ENCODE results near the gene ENG.
"Not testable (repeated sequence)": the region's sequence is repeated elsewhere in the genome, so short reads cannot be mapped to it uniquely, and the experiment has no call there.

Gene ENG

GRCh38 chr9:127854184-127854806, at the start of gene ENG:
Gene ENG, minus strand, starts transcription at chr9:127854658. Its CDS starts 303 bp downstream, at chr9:127854355.
- peak; percentile 32 for DNase-seq

GRCh38 chr9:127903557-127904475, 49.4 kb upstream of the ENG start:
- DNase-seq: peak; percentile 66

DNA sequence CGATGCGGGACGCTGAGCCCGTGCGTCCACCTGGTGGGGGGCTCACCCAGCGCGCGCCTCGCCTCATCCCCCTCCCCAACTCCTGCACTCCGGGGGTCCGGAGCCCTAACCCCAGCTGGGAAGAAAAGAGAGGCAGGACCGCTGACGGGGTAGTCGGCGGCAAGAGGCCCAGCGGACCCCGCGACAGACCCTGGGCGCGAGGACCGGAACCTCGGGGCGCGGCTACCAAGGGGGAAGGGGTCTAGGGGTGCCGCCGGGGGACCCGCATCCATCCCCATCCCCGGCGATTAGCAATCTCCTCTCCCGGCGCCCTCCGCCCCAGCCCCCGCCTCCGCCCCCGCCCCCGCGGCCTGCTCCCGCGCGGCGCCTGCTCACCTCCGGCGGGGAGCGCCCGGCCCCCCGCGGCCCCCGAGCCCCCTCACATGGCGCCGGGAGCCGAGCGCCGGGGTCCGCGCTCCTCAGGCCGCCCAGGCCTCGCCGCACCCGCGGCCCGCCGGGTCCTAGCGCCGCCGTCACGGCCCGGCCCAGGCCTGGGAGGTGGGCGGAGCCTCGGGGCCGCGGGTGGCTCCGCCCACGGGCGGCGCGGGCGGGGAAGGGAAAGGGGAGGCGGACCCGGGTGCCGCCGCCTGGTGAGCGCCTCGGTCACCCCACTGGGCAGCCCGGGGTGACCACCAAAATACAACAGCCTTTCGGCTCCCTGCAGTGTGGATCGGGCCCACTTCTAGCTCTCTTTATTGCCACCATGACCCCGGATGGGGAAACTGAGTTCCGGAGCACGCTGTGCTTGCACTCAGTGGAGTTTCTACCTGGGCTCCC, 44.9 kb upstream of the ENG start, which contains the start of gene ST6GALNAC6:
TSS of gene ST6GALNAC6 (minus strand) at position 476 of the 816 bp plus-strand sequence. CDS start 1,622 bp downstream, outside the sequence.
- DNase-seq: peak; percentile 82

GRCh38 chr9:127898433-127899127, 44.1 kb upstream of the ENG start:
- DNase-seq: no peak

GRCh38 chr9:127897193-127897692, 42.8 kb upstream of the ENG start:
- peak; percentile 64 for DNase-seq

DNA sequence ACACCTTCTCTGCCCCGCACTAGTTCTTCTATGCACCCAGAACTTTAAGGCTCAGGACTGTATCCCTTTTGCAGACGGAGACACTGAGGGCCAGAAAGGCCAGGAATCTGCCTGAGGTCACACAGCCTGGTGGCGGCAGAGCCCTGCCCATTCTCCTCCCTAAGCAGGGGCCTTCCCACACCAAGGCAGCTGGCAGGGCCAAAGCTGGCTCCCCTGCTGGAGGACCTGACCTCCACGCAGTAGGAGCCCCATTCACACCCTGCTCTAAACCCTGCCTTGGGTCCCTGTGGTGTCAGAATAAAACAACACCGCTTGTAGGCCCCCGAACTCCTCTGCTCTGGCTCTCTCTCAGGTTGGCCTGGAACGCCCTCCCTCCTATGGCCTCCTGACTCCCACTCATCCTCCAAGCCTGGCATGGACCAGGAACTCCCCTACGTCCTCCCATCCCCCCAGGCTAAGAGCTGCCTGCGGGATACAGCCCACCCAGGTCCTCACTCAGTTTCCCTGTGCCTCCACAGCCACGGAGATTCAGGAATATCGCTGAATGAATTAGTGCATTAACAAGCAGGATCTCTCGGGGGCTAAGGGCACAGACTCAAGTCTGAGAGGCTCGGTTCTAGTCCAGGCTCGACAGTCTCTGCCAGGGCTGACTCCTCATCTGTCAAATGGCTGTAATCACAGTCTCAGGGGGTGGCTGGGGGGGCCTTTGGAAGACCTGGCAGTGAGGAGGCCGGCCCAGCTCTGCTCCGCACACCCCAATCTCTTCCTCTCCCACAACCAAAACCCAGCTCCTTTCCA, 42.1 kb upstream of the ENG start:
- DNase-seq: no peak

GRCh38 chr9:127895811-127896210, 41.4 kb upstream of the ENG start:
- no peak for DNase-seq

- no peak for DNase-seq
Measured at GRCh38 chr9:127893392-127893791, 38.9 kb upstream of the ENG start.

DNA sequence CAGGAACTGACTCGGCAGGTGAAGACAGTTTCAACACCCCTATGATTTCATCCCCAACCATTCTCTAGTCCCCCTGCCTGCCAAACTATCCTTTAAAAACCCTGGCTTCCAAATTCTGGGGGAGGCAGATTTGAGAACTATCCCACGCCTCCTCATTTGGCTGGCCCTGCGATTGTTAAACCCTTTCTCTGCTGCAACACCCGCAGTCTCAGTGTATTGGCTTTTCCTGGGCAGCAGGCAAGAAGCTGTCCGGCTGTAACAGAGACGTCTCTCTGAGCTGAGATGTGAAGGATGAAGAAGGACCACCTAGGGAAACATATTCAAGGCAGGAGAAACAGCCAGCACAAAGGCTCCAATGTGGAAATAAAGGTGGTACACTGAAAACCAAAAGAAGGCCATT, 38.4 kb upstream of the ENG start:
- no peak for DNase-seq

- DNase-seq: no peak
Measured at GRCh38 chr9:127890053-127890452, 35.6 kb upstream of the ENG start.

DNA sequence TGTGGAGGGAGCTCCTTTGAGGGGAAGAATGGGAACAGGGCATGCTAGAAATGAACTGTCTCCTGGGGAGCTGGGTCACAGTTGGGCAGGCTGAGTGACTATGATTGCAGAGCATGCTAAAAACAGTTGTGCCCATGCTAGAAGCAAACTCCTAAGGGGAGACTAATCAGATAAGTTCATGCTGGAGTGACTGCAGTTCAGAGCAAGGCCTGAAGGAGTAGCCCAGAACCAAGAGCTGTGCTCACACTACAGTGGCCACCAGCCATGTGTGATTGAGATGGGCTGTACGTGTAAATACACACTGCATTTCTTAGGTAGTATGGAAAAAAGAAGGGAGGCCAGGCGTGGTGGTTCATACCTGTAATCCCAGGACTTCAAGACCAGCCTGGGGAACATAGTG, 33.3 kb upstream of the ENG start:
- no peak for DNase-seq

- DNase-seq: no peak
Measured at GRCh38 chr9:127886401-127886972, 32.0 kb upstream of the ENG start.

GRCh38 chr9:127885508-127886281, 31.2 kb upstream of the ENG start:
- DNase-seq: no peak

DNA sequence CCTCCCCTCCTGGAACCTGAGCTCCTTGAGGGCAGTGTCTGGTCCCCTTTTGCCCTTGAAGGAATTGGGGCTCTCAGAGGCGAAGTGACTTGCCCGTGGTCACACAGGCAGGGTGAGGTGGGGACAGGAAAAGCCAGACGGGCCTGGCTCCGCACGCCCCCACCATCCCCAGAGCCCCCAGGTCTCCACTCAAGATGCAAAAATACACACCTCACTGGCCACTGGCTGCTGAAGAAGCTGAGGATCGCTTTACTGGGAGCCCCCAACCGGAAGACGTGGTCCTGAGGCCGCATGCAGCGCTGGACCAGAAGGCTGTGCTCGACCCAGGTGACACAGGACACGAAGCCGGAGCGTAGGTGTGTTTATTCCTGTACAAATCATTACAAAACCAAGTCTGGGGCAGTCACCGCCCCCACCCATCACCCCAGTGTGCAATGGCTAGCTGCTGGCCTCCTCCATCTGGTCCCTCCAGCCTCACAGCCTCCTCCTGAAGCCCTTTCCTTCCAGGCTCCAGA, 30.6 kb upstream of the ENG start:
- no peak for DNase-seq

GRCh38 chr9:127884427-127884911, 30.0 kb upstream of the ENG start:
- DNase-seq: no peak

DNA sequence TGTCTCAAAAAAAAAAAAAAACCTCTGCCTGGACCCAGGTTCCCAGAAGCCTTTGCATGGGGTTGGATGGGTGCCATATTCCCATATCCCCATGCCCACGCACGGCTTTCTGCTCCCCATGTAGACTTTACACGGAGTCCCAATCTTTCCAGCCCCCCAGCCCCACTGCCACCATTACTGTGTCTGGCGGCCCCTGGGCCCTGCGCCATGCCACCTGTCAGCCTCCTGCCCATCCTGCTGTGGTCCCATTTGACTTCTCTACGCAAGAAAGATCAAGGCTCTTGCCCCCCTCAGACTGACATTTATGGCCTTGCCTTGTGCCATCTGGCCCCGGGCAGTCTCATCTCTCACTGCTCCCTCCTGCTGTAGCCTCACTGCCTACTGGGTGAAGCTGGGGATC, 29.5 kb upstream of the ENG start:
- no peak for DNase-seq

- not testable (repeated sequence) for DNase-seq
Measured at GRCh38 chr9:127881715-127882114, 27.3 kb upstream of the ENG start.

DNA sequence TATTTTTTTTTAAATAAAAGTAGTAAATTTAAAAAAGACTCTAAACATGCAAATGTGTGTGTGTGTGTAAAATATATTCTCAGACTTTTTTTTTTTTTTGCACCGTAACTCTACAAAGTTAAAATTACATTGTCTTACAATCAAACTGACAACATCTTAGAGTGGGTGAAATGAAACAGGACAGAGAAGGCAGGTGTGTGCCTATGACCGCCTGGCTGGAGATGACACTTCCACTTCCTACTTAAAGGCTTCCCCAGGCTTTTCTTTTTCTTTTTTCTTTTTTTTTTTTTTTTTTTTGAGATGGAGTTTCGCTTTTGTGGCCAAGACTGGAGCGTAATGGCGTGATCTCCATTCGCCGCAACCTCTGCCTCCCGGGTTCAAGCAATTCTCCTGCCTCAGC, 25.7 kb upstream of the ENG start:
- no peak for DNase-seq

DNA sequence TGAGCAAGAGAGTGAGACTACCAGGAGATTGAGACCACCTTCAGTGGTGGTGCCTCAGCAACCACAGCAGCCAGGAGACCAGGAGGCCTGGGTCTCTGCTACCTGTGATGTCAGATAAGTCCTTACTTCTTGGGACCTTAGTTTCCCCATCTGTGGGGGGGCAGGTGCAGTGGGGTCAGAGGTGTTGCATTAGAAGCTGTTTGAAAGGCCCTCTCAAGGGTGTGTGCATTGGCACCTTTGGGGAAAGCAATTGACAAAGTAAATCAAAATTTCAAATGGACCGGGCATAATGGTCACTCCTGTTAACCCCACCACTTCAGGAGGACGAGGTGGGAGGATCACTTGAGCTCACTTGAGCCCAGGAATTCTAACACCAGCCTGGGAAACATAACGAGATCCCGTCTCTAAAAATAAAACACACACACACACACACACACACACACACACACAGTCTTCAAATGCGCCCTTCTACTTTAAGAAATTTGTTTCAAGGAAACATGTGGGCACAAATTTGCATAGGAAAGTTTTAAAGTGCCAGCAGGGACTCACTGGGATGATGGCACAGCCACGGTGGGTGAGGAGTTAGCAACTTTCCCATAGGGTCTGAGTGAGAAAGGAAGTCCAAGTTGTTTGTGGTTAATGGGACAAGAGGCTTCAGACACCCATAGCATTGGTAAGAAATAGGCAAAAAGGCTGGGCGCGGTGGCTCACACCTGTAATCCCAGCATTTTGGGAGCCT, 24.4 kb upstream of the ENG start:
- DNase-seq: peak; percentile 59
